Right ventricle myocardium superior (tissue), 1 donor: ENCODE data around the gene PCBP3. TPM values are rescaled to one million over a fixed set of nuclear protein-coding genes. Genes with fewer than 3 reads are reported as not detected.
"Not testable (repeated sequence)": the region's sequence is repeated elsewhere in the genome, so short reads cannot be mapped to it uniquely, and the experiment has no call there.

Experiments
- ATAC-seq: fragments of 200-7000 bp; cut with Tn5 transposase; one replicate; pipeline ENCODE4 v1.9.1; 2020; ENCODE audit warnings: mild to moderate bottlenecking; ENCODE audit not compliant: poor library complexity
- DNase-seq: peaks from one replicate; pipeline ENCODE4 v3.0.0-alpha.2; 2020
- intact Hi-C: fragments of 100-400 bp; cut with DNase I; formaldehyde crosslinking; loops from one replicate; pipeline ENCODE4 v1.11.2; 2022
- long read RNA-seq: library from polyadenylated mRNA; unstranded; transcript quantifications from one replicate; pipeline ENCODE4 v2.0.0, GENCODE V29; 2021
- total RNA-seq: library from RNA; stranded (reverse); fragmentation: NEBNext Ultra II Directional; extraction: Animal tissue kit (Norgen Biotek cat#: 25700); gene quantifications from one replicate; pipeline ENCODE4 v1.2.1, GENCODE V29; 2021
- donor health status: DM: no; HTN: yes; CAD: no; lungs with severe emphysema.

PCBP3 gene
- 2.0 TPM for total RNA-seq
- long read RNA-seq, partial matches to known transcripts: 1 of 5 reads
- long read RNA-seq, other reads (novel, unspliced or antisense): 2 of 5 reads

DNA sequence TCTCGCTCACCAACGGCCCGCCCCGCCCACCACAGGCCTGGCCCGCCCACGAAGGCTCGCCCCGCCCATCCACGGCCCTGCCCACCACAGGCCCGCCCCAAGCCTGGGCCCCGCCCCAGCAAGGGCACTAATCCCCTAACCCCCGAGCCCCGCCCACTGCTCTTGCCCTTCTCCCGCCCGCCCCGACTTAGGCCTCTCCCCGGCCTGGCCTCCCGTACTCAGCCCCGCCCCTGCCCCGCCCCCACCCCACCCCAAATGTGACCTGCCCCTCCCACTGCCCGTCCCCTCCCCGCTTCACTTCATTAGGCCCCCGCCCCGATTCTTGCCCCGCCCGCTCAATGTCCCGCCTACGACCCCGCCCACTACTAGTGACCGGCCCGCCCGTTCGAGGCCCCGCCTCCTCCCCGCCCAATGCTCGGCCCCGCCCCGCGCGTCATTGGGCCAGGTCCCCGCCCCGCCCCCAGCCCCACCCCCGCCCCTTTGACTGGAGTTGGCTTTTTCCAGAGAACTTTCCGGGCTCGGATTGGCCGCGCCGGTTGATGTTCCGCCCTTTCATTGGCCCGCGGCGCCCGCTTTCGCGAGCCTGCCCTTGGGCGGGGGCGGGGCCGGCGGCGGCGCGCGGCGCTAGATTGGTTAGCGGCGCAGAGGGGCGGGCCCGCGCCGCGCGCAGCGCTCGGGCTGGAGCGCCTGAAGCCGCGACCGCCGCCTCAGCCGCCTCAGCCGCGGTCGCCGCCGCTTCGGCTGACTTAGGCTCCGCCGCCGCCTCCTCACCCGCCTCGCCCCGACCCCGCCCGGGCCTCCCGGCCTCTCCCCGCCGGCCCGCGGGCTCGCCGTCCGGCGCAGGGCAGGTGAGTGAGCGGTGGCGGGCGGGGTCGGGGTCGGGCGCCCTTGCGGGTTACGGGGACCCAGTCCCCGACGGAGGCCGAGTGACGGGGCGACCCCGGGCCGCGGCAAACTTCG lies at the start of gene PCBP3:
Gene PCBP3 (plus strand): TSS at position 705 of the 960 bp plus-strand sequence. CDS start 206,361 bp downstream, outside the sequence.
- peak; percentile 92 for ATAC-seq
- peak; percentile 97 for DNase-seq
- intact Hi-C loops: no loop called here

DNA sequence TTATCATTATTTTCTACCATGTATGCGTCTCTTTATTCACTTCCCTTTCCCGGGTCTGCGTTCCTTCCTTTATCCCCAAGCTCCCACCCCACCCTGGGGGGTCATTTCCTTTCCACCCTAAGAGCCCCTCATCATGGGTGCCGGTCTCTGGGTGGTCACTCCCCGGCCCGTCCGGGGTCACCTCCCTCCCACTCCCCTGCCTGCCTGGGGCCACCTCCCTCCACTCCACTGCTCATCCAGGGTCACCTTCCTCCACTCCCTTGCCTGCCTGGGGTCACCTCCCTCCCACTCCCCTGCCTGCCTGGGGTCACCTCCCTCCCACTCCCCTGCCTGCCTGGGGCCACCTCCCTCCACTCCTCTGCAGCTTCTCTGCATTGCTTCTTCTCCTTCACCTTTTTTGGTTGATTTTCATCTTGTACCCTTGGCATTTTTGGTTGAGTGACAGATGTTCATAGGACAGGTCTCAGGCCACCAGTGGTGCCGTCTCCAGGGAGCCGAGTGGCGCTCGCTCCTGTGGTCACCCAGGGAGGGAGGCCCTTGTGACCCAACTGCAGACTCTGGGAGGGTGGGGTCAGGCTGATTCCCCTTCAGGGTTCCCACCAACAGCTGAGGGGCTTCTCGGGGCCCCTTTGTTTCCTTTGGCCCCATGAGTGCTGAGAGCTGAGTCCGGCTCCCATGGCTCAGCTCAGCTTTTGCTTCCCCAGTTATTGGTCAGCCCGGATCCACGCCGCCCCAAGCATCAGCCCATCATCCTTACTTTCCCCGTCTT lies 48.6 kb upstream of the PCBP3 start:
- no peak for DNase-seq
- ATAC-seq: no peak
- intact Hi-C loops: loop anchor here (5.0 kb wide), 1 partner anchor 38 kb away; no protein-coding TSS in a partner anchor

DNA sequence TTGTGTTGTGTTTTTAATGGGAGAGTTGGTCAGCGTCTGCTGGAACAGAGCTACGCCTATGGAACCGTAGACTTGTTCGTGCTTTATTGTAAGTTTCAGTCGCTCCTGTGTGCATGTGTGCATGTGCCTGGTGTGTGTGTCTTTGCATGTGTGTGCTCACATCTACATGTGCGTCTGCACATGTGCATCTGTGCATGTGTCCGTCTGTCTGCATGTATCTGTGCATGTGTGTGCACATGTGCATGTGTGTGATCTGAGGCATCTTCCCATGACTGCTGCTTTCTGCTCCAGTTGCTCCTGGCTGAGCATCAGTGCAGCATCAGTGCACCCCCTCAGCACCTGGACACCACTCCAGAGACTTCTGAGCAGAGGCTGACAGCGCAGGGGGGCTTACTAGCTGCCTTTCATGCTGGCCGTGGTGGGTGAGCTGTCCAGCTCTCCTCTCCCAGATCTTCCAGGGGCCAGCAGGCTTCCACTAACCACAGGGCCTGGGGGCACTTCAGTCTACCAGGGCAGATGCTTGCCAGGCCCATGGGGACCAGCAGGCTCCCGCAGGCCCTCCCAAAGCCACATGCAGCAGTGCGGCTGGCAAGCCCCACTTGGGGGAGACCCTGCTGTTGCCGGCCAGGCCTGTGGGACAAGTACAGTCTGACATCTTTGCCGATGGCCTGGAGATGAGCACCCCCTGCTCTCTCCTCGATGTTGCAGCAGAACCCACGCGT lies 47.8 kb upstream of the PCBP3 start:
- no peak for ATAC-seq
- intact Hi-C loops: no loop called here
- no peak for DNase-seq

DNA sequence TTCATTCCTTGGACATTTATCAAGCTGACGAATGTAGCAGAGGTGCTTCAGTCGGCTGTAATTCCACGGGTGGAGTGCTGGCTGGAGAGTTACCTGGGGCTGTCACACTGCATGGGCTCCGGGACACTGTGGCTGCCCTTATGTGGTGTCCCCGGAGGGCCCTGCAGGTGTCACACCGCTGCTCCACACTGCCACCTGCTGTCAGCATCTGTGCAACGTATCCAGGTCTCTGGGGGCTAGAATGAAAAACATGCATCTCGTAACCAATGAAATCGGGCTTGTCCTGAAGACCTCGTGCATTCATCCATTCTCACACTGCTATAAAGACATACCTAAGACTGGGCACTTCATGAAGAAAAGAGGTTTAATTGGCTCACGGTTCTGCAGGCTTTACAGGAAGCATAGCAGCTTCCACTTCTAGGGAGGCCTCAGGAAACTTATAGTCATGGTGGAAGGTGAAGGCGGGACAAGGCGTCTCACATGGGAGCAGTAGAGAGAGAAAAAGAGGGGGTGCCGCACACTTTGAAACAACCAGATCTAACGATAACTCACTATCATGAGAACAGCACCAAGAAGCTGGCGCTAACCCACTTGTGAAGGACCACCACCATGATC lies 46.7 kb upstream of the PCBP3 start:
- DNase-seq (peak; percentile 84), ATAC-seq (peak; percentile 92)
- intact Hi-C loops: no loop called here

DNA sequence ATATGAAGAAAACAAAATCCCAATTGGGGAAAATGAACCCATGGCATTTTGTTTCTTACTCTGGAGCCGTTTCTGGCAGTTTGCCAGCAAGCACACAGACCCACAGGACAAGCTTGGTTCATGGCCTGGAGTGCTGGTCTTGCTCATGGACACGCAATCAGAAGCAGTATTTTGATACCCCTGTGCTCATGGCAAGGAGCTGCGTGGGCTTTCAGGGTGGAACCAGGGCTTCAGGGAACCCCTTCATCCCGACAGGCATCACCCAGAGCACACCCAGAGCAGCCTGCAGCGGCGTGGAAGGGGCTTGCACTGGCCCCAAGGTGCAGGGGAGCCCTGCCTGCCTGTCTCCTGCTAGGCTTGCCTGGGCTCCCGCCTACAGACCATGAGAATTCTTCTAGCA lies 45.4 kb upstream of the PCBP3 start:
- no peak for ATAC-seq
- intact Hi-C loops: no loop called here

DNA sequence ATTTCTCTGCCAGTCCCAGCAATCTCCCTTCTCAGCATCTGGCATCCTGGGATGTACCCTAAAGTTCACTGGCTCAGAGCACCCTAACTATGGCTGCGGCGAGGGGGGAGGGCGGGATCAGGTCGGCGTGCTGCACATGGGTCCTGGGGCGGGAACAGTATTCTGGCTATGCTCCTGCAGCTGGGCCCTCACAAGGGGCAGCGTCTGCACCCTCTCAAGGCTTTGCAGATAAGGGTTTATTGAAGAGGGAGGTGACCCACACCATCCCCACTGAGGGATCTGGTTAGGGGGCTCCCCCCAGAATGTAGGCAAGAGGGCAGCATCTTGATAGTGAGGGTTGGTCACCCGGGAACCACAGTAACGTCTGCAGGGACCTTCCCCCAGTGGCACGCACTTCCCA lies 44.9 kb upstream of the PCBP3 start:
- ATAC-seq (no peak), DNase-seq (no peak)
- intact Hi-C loops: no loop called here

More for the DNA sequence above, 45.4 kb upstream of the PCBP3 start:
- DNase-seq: no peak

DNA sequence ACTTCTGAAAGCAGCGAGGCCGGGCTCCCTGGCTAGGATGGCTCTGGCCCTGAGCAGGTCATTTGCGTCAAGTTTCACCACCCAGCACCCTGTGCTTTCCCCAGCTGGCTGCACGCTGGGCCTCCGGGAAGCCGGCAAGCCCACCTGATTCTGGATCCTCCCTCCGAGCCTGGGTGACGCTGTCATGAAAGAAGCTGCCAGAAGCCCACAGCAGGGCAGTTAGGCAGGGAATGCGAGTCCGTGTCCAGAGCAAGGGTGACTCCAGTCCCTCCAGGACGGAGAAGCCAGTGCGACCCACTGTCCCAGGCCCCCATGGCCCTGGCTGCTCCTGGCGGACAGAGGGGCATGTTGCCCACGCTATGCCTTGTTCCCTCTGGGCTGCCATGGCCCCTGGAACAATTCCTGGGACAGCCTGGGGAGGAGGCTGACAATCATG lies 44.4 kb upstream of the PCBP3 start:
- no peak for DNase-seq
- intact Hi-C loops: no loop called here
- ATAC-seq: no peak

DNA sequence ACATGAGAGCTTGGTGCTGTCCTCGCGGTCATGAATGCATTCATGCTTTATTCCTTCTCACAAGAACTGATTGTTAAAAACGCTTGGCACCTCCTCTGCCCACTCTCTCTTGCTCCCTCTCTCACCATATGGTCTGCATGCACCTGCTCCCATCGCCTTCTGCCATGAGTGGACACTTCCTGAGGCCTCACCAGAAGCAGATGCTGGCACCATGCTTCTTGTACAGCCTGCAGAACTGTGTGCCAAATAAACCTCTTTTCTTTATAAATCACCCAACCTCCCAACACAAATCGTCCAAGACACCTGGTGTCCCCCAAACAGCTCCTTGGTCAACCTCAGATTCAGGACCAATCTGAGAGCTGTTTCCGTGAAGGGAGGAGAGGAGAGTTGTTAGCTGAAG lies 43.3 kb upstream of the PCBP3 start:
- intact Hi-C loops: no loop called here
- no peak for ATAC-seq

DNA sequence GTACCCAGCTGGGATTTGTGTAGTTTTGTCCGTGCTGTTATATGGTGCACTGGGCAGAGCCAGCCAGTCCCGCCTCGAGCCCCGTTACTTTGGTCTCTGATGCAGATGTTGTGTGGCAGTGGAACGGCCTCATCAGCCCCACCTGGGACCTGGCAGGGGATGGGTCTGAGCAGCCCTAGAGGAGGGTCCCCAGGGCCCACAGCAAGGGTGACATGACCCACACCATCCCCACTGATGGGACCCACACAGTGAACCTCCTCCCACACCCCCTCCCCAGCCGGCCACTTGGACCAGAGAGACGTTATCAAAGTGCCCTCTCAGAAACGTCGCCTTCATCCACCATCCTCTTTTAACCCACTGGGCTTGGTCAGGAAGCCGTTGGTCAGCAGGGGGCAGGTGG lies 42.0 kb upstream of the PCBP3 start:
- DNase-seq: no peak
- intact Hi-C loops: no loop called here
- no peak for ATAC-seq

More for the DNA sequence above, 43.3 kb upstream of the PCBP3 start:
- no peak for DNase-seq

DNA sequence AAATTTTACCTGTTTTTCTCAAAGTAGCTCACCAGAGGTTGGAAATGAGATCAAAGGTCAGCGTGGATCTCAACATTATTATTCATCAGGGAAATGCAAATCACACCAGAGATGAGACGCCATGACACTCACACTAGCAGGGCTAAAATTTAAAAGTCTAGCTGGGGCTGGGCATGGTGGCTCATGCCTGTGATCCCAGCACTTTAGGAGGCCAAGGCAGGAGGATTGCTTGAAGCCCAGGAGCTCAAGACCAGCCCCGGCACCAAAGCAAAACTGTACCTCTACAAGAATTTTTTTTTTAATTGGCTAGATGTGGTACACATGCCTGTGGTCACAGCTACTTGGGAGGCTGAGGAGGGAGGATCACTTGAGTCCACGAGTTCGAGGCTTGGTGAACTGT lies 41.4 kb upstream of the PCBP3 start:
- intact Hi-C loops: no loop called here
- DNase-seq (no peak), ATAC-seq (no peak)

DNA sequence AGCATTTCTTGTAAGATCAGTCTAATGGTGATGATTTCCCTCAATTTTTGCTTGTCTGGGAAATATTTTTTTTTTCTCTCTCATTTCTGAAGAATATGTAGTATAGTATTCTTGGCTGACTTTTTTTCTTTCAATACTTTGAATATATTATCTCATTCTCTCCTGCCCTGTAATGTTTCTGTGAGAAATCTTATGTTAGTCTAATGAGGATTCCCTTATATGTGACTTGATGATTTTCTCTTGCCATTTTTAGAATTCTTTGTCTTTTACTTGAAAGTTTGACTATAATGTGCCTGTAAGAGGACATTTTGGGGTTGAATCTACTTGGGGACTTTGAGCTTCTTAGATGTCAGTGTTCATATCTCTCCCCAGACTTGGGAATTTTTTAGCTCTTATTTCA lies 40.0 kb upstream of the PCBP3 start:
- no peak for ATAC-seq
- no peak for DNase-seq
- intact Hi-C loops: no loop called here

DNA sequence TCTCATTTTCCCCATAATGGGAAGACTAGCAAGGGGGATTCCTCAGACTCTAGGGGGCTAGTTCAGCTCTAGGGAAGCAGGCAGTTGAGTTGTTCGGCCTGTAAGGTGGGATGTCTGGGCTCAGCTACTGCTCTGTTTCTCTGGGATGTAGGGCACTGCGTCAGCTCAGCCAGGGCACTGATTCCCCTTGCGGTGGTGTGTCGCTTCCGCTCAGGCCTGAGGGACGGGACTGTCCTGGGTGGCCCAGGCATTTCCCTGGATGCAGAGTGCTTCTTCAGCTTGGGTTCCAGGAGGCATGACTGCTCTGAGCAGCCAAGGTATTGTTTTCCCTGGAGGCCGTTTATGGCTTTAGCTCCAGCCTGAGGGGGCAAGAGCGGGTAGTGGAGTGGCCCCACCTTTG lies 38.8 kb upstream of the PCBP3 start:
- DNase-seq, ATAC-seq, intact Hi-C loops: not testable (repeated sequence)

DNA sequence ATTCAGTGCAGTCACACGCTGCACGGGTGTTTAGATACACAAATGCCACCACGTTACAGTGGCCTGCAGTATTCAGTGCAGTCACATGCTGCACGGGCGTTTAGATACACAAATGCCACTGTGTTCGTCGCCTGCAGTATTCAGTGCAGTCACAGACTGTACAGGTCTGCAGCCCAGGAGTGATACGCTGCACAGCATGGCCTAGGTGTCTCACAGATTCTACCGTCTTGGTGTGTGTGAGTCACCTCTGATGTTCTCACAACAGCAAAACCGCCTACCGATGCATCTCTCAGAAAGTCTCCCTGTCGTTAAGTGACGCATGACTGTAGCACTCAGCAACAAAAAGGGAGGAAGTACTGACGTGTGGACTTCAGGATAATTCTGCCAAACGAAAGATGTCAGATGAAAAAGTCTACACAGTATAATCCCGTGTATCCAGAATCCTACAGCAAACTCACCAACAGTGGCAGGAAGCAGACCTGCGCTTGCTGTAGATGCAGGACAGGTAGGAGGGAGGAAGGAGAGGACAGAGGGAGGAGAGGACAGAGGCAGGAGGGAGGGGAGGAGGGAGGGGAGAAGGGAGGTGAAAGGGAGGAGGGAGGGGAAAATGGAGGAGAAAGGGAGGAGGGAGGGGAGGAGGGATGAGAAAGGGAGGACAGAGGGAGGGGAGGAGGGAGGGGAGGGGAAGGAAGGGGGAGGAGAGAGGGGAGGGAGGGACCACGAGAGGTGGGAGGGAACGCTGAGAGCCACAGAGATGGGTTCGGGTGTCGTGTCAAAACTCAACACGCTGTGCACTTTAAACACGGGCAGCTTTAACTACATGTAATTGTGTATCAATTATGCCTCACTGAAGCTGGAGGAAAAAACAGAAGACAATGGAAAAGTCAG lies 36.3 kb upstream of the PCBP3 start:
- intact Hi-C loops: no loop called here
- DNase-seq (no peak), ATAC-seq (no peak)

DNA sequence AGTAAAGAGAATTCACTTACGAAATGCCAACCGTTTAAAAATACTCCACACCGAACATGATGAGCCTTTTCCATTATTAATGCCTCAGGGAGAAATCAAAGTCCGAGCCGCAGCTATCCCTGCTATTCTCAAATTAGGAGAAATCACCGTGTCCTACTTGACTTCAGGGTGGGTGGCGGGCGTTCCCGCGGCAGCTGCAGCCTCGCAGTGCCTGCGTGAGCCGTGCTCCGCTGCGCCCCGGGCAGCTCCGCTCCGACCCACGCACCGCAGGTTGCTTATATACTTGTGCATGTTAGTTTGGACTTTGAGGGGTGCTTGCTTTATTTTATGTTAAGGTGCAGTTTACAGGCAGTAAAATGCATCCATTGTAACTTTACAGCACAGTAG lies 35.6 kb upstream of the PCBP3 start:
- no peak for ATAC-seq
- intact Hi-C loops: no loop called here

DNA sequence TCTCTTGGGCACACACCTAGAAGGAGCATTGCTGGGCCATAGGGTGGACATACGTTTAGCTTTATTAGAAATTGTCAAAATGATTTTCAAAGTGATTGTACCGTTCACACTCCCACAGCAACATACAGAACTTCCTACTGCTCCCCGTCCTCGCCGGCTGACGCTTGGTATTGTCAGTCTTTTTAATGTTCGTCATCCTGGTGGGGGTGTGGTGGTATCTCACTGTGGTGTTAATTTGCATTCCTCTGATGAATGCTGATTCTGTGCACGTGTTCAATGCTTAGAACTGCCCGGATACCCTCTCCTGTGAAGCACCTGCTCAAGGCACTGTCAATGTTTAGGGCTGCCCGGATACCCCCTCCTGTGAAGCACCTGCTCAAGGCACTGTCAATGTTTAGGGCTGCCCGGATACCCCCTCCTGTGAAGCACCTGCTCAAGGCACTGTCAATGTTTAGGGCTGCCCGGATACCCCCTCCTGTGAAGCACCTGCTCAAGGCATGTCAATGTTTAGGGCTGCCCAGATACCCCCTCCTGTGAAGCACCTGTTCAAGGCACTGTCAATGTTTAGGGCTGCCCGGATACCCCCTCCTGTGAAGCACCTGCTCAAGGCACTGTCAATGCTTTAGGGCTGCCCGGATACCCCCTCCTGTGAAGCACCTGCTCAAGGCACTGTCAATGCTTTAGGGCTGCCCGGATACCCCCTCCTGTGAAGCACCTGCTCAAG lies 34.6 kb upstream of the PCBP3 start:
- ATAC-seq, intact Hi-C loops, DNase-seq: not testable (repeated sequence)

More for the DNA sequence above, 35.6 kb upstream of the PCBP3 start:
- DNase-seq: no peak

DNA sequence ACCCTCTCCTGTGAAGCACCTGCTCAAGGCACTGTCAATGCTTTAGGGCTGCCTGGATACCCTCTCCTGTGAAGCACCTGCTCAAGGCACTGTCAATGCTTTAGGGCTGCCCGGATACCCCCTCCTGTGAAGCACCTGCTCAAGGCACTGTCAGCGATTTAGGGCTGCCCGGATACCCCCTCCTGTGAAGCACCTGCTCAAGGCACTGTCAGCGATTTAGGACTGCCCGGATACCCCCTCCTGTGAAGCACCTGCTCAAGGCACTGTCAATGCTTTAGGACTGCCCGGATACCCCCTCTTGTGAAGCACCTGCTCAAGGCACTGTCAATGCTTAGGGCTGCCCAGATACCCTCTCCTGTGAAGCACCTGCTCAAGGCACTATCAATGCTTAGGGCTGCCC lies 33.9 kb upstream of the PCBP3 start:
- intact Hi-C loops, DNase-seq, ATAC-seq: not testable (repeated sequence)

DNA sequence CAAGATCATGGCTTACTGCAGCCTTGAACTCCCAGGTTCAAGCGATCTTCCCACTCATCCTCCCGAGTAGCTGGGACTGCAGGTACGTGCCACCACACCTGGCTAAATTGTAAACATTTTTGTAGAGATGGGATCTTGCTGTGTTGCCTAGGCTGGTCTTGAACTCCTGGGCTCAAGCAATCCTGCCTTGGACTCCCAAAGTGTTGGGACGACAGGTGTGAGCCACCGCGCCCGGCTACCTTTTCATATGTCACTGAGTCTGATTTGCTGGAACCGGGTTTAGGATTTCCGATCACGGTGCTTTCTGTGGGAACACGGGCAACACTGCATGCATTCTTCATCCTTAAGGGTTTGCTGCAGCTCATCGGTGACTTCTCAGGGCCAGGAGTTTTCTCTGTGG lies 32.2 kb upstream of the PCBP3 start:
- intact Hi-C loops: no loop called here
- no peak for DNase-seq

More for the DNA sequence above, 32.2 kb upstream of the PCBP3 start:
- no peak for ATAC-seq
